GM12892 (cell line): ENCODE results near the gene ADISSP.

Source experiments
- POLR2A ChIP-seq: IDR thresholded peaks from 2 replicates; pipeline ENCODE4 v1.6.1; 2011; ENCODE audit warnings: low read depth, low read length, control low read depth
- POLR2AphosphoS5 ChIP-seq: IDR thresholded peaks from 2 replicates; pipeline ENCODE4 v1.6.1; 2011; ENCODE audit warnings: low read depth, low read length, control low read depth

GRCh38 chr20:3797592-3798372, 30.2 kb upstream of the ADISSP start:
- TF ChIP-seq POLR2AphosphoS5 (no peak), POLR2A (no peak)
